Measurements from ENCODE around the gene SLC12A5.

DNA sequence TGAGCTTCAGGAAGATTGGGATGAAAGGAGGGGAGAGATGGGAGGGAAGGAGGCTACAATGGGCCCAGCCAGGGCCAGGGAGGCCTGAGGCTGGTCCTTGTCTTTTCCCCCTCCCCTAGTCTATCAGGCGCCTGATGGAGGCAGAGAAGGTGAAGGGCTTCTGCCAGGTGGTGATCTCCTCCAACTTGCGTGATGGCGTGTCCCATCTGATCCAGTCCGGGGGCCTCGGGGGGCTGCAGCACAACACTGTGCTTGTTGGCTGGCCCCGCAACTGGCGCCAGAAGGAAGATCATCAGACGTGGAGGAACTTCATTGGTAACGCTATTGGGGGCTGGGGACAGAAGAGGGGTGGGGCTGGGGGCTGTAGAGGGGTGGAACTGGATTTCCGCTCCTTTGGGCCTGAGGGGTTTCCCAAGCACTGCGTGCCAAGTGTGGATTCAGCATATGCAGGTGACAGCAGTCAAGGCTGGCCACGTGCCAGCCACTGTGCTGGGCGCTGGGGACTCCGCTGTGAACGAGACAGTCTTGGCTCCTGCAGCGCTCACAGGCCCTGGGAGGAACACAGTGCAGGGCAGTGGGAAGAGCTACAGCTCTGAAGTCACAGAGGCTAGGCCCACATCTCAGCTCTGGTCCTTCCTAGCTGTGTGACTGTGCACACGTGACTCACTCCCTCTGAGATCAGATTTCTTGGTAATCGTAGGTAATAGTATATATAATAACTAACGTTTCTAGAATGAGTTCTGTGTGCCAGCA lies 22.7 kb downstream of the SLC12A5 start:
- TF ChIP-seq, protein P1, sequence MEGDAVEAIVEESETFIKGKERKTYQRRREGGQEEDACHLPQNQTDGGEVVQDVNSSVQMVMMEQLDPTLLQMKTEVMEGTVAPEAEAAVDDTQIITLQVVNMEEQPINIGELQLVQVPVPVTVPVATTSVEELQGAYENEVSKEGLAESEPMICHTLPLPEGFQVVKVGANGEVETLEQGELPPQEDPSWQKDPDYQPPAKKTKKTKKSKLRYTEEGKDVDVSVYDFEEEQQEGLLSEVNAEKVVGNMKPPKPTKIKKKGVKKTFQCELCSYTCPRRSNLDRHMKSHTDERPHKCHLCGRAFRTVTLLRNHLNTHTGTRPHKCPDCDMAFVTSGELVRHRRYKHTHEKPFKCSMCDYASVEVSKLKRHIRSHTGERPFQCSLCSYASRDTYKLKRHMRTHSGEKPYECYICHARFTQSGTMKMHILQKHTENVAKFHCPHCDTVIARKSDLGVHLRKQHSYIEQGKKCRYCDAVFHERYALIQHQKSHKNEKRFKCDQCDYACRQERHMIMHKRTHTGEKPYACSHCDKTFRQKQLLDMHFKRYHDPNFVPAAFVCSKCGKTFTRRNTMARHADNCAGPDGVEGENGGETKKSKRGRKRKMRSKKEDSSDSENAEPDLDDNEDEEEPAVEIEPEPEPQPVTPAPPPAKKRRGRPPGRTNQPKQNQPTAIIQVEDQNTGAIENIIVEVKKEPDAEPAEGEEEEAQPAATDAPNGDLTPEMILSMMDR (IDR thresholded peaks at IDR 0.05), result no peak
- no peak for TF ChIP-seq POLR2A (IDR thresholded peaks at IDR 0.05)
